B cell (primary cell): ENCODE results near the gene CARMIL1. TPM values are rescaled to one million over a fixed set of nuclear protein-coding genes. Genes with fewer than 3 reads are reported as not detected.

Experiments used
- ATAC-seq: fragments of 200-7000 bp; cut with Tn5 transposase; one replicate; pipeline ENCODE4 v1.10.0; 2021; ENCODE audit warnings: low read depth, mild to moderate bottlenecking, moderate number of reproducible peaks, moderate library complexity
- CTCF ChIA-PET: fragments of 350-600 bp; sonication (Branson Sonifier 250); formaldehyde crosslinking; loops from one replicate; lab custom pipeline; 2021; ENCODE audit warnings: antibody characterized with exemption, inconsistent platforms; lab: Charles Lee
- POLR2A ChIA-PET: fragments of 350-600 bp; sonication (Branson Sonifier 250); formaldehyde crosslinking; loops from one replicate; lab custom pipeline; 2021; ENCODE audit warnings: antibody characterized with exemption; lab: Charles Lee
- DNase-seq: peaks from one replicate; pipeline ENCODE4 v3.0.0; 2013
- H2AFZ ChIP-seq: 2 replicates; pipeline ENCODE4 v1.6.1; 2012; ENCODE audit warnings: mild to moderate bottlenecking, low read depth, low read length; ENCODE audit not compliant: insufficient read depth, poor library complexity, severe bottlenecking
- H3K27ac ChIP-seq, 2 donors: 1 replicate in 1 of 2; 2 replicates in 1 of 2; pipeline ENCODE4 v1.5.1; 2012 to 2013; ENCODE audit warnings: low read length in 2 of 2, mild to moderate bottlenecking in 2 of 2, moderate library complexity in 1 of 2
- H3K27me3 ChIP-seq, 4 experiments: fragments of 200-600 bp in 1 of 4; sonication (generic) in 1 of 4; replicated peaks in 1 of 4; 1 replicate in 2 of 4; 2 replicates in 2 of 4; pipeline versions ENCODE4 v1.6.1 to v1.7.0; 2013 to 2016; ENCODE audit warnings: low read length in 3 of 4, mild to moderate bottlenecking in 2 of 4, mixed read lengths in 1 of 4, moderate library complexity in 1 of 4; ENCODE audit not compliant: insufficient read depth in 4 of 4, control insufficient read depth in 3 of 4; ENCODE audit errors: control extremely low read depth in 1 of 4
- H3K36me3 ChIP-seq, 2 experiments: replicated peaks in 1 of 2; 1 replicate in 1 of 2; 2 replicates in 1 of 2; pipeline versions ENCODE4 v1.6.1 to v1.7.1; 2013; ENCODE audit warnings: low read length in 1 of 2; ENCODE audit not compliant: insufficient read depth in 2 of 2, control insufficient read depth in 1 of 2; ENCODE audit errors: control extremely low read depth in 1 of 2, extremely low read depth in 1 of 2
- H3K4me1 ChIP-seq, 2 donors: fragments of 200-600 bp in 1 of 2; sonication (generic) in 1 of 2; 1 replicate in 1 of 2; 2 replicates in 1 of 2; pipeline versions ENCODE4 v1.5.1 to v1.6.1; 2013 to 2017; ENCODE audit warnings: low read length in 2 of 2; ENCODE audit not compliant: control insufficient read depth in 2 of 2, insufficient read depth in 2 of 2
- H3K4me2 ChIP-seq: replicated peaks from 2 replicates; pipeline ENCODE3; 2012; ENCODE audit warnings: mild to moderate bottlenecking, low read depth, low read length; ENCODE audit not compliant: poor library complexity, severe bottlenecking
- H3K4me3 ChIP-seq, 5 experiments: fragments of 200-600 bp in 1 of 5; sonication (generic) in 1 of 5; 1 replicate in 3 of 5; 2 replicates in 2 of 5; pipeline versions ENCODE4 v1.5.1 to v1.7.0; 2011 to 2016; ENCODE audit warnings: low read length in 4 of 5, mild to moderate bottlenecking in 4 of 5, low read depth in 2 of 5, control low read depth in 1 of 5, moderate library complexity in 1 of 5; ENCODE audit not compliant: insufficient read depth in 1 of 5; ENCODE audit errors: control extremely low read depth in 1 of 5, extremely low read depth in 1 of 5
- H3K79me2 ChIP-seq: fragments of 200-600 bp; sonication (generic); one replicate; pipeline ENCODE4 v1.6.0; 2016; ENCODE audit warnings: low read length; ENCODE audit not compliant: control insufficient read depth, insufficient read depth
- H3K9ac ChIP-seq: fragments of 200-600 bp; sonication (generic); 2 replicates; pipeline ENCODE4 v1.6.1; 2017; ENCODE audit warnings: mild to moderate bottlenecking, low read length, moderate library complexity
- H3K9me3 ChIP-seq, 3 donors: one replicate each; pipeline versions ENCODE4 v1.6.1 to v1.7.1; 2013; ENCODE audit warnings: low read length in 2 of 3; ENCODE audit not compliant: control insufficient read depth in 2 of 3, insufficient read depth in 1 of 3; ENCODE audit errors: control extremely low read depth in 1 of 3
- H4K20me1 ChIP-seq: 2 replicates; pipeline ENCODE4 v1.6.0; 2012; ENCODE audit warnings: mild to moderate bottlenecking, low read length; ENCODE audit not compliant: insufficient read depth, control insufficient read depth, poor library complexity, severe bottlenecking
- H3K27ac Mint-ChIP-seq: one replicate; pipeline ENCODE4 v1.8.0; 2021; ENCODE audit warnings: mixed read lengths
- H3K27me3 Mint-ChIP-seq: one replicate; pipeline ENCODE4 v1.8.0; 2021; ENCODE audit warnings: mixed read lengths
- H3K4me1 Mint-ChIP-seq: one replicate; pipeline ENCODE4 v1.8.0; 2021; ENCODE audit warnings: mixed read lengths
- H3K4me3 Mint-ChIP-seq: one replicate; pipeline ENCODE4 v1.8.0; 2021; ENCODE audit warnings: mixed read lengths
- H3K9me3 Mint-ChIP-seq: one replicate; pipeline ENCODE4 v1.8.0; 2022; ENCODE audit warnings: mixed read lengths; ENCODE audit not compliant: insufficient read depth
- CTCF ChIP-seq: fragments of 200-600 bp; IDR thresholded peaks from one replicate; pipeline ENCODE4 v1.8.0; 2022; ENCODE audit warnings: antibody characterized with exemption, mild to moderate bottlenecking
- EZH2 ChIP-seq: IDR thresholded peaks from 2 replicates; pipeline ENCODE4 v1.6.1; 2012; ENCODE audit warnings: borderline replicate concordance, low read depth, mild to moderate bottlenecking, moderate library complexity, low read length; ENCODE audit not compliant: insufficient read depth, poor library complexity, severe bottlenecking
- WGBS: methylation state at CpG from one replicate; pipeline ENCODE4 v1.1.5; 2013; ENCODE audit warnings: missing lambda C conversion rate; ENCODE audit not compliant: insufficient coverage; 5-methylcytosine and 5-hydroxymethylcytosine counted together
- intact Hi-C: fragments of 100-400 bp; cut with micrococcal nuclease; formaldehyde crosslinking; loops from one replicate; pipeline ENCODE4 v1.10.0; 2022
- polyA plus RNA-seq: library from polyadenylated mRNA; depleted of rRNA; stranded (reverse); fragments of >200 nt; gene quantifications from 2 replicates; pipeline ENCODE4 v1.2.3, GENCODE V29; 2012
- total RNA-seq, 2 donors: library from RNA; stranded (reverse); fragments of 120-200 nt in 1 of 2; gene quantifications; 1 replicate in 1 of 2; 2 replicates in 1 of 2; pipeline versions ENCODE4 v1.2.3 to v1.2.4, GENCODE V29; 2013 to 2022

Gene CARMIL1
- total and polyA plus RNA-seq, 2 donors (not counting 1 experiment from before 2014, with no cell fraction given): 7.5 to 11.0 TPM

GRCh38 chr6:25486550-25486949 lies 207.4 kb downstream of the CARMIL1 start:
- POLR2A ChIA-PET: no interaction called here
- no peaks in the 10 kb centered on the region for H3K79me2 ChIP-seq
- Mint-ChIP-seq H3K27me3 (no peaks in the 10 kb centered on the region), H3K4me1 (peaks cover 4% of the 10 kb centered on the region), H3K4me3 (no peak overlapping the region), H3K27ac (no peak overlapping the region), H3K9me3 (no peaks in the 10 kb centered on the region)
- DNase-seq: no peak
- H3K9ac ChIP-seq: no peak overlapping the region
- H3K36me3 ChIP-seq: no peaks in the 10 kb centered on the region
- ATAC-seq: no peak
- H3K4me1 ChIP-seq: peaks cover 0 to 3% of the 10 kb centered on the region in 2 donors
- no peak overlapping the region for H3K4me3 ChIP-seq
- no peaks in the 10 kb centered on the region for H3K27me3 ChIP-seq
- TF ChIP-seq EZH2 (no peak), CTCF (no peak)
- no peaks in the 10 kb centered on the region for H3K9me3 ChIP-seq
- CTCF ChIA-PET: interaction anchor here (1.0 to 10.4 kb wide), 3 partner anchors 207 to 263 kb away, joined by 4 to 353 read pairs (median 16); partner anchors contain the start of gene CARMIL1
- H2AFZ ChIP-seq: no peak overlapping the region
- intact Hi-C loops: no loop called here
- no peak overlapping the region for H3K4me2 ChIP-seq
- no CpG with 5 or more reads among the region's 3 CpGs for WGBS
- no peak overlapping the region for H3K27ac ChIP-seq
- no peaks in the 10 kb centered on the region for H4K20me1 ChIP-seq

GRCh38 chr6:25487012-25487411 lies 207.8 kb downstream of the CARMIL1 start:
- no peak overlapping the region for H2AFZ ChIP-seq
- peaks cover 4% of the 10 kb centered on the region for H3K4me1 Mint-ChIP-seq
- ATAC-seq (no peak), DNase-seq (no peak)
- H3K27me3 ChIP-seq: no peaks in the 10 kb centered on the region
- H3K4me3 Mint-ChIP-seq: no peak overlapping the region
- H3K4me1 ChIP-seq: peaks cover 0 to 3% of the 10 kb centered on the region in 2 donors
- intact Hi-C loops: no loop called here
- no peaks in the 10 kb centered on the region for H3K27me3 Mint-ChIP-seq
- H3K9me3 Mint-ChIP-seq: no peaks in the 10 kb centered on the region
- ChIA-PET CTCF (interaction anchor here (1.0 to 10.4 kb wide), 4 partner anchors 17 to 264 kb away, joined by 3 to 353 read pairs (median 10); partner anchors contain the start of gene CARMIL1), POLR2A (no interaction called here)
- TF ChIP-seq CTCF (no peak), EZH2 (no peak)
- no CpG with 5 or more reads among the region's 5 CpGs for WGBS
- no peak overlapping the region for H3K27ac Mint-ChIP-seq
- no peaks in the 10 kb centered on the region for H3K36me3 ChIP-seq
- H3K4me3 ChIP-seq: no peak overlapping the region
- no peak overlapping the region for H3K27ac ChIP-seq
- no peaks in the 10 kb centered on the region for H4K20me1 ChIP-seq
- H3K79me2 ChIP-seq: no peaks in the 10 kb centered on the region
- no peaks in the 10 kb centered on the region for H3K9me3 ChIP-seq
- no peak overlapping the region for H3K9ac ChIP-seq
- no peak overlapping the region for H3K4me2 ChIP-seq
